ENCODE data around the gene PAPSS1. TPM values are rescaled to one million over a fixed set of nuclear protein-coding genes. Genes with fewer than 3 reads are reported as not detected.

PAPSS1 gene
- polyA plus RNA-seq, 1 donor from 2014 or later: 216 TPM

DNA sequence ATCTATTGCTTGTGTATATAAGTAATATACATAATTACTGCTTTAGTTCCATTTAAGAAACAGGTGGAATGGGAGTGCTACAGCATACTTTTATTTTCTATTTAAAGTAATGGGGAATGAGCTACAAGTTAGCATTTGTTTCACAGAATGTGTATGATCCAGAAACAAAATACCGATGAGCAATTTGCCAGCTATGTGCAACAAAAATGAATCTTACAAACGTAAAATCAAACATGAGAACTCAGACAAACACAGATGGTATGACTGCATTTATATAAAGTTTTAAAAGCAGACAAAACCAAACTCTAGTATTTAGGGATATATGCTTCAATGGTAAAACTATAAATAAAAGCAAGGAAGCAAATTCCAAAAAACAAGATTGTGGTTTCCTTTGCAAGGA, 141.7 kb downstream of the PAPSS1 start:
- H4K20me1 ChIP-seq (ENCODE audit: insufficient read depth): no peaks in the 10 kb centered on the region
- H3K27me3 ChIP-seq (ENCODE audit: insufficient read depth, low read depth, low read length): no peaks in the 10 kb centered on the region
- H3K27ac ChIP-seq (ENCODE audit: low read length): no peak overlapping the region
- no peaks in the 10 kb centered on the region for H3K9me3 ChIP-seq (ENCODE audit: low read length)
- H2AFZ ChIP-seq (ENCODE audit: low read depth, low read length): no peak overlapping the region
- no peaks in the 10 kb centered on the region for H3K36me3 ChIP-seq (ENCODE audit: insufficient read depth, low read length)
- H3F3A ChIP-seq (ENCODE audit: insufficient read depth, low read length, poor library complexity, severe bottlenecking): no peaks in the 10 kb centered on the region
- no peak overlapping the region for H3K4me2 ChIP-seq (ENCODE audit: low read length)
- no peaks in the 10 kb centered on the region for H3K79me2 ChIP-seq (replicated peaks; ENCODE audit: insufficient read depth, low read length)
- H3K4me3 ChIP-seq (ENCODE audit: low read length): no peak overlapping the region
- no peak overlapping the region for H3K9ac ChIP-seq (ENCODE audit: low read length)
- no peaks in the 10 kb centered on the region for H3K9me2 ChIP-seq (ENCODE audit: insufficient read depth, low read length)
- TF ChIP-seq, protein P1, sequence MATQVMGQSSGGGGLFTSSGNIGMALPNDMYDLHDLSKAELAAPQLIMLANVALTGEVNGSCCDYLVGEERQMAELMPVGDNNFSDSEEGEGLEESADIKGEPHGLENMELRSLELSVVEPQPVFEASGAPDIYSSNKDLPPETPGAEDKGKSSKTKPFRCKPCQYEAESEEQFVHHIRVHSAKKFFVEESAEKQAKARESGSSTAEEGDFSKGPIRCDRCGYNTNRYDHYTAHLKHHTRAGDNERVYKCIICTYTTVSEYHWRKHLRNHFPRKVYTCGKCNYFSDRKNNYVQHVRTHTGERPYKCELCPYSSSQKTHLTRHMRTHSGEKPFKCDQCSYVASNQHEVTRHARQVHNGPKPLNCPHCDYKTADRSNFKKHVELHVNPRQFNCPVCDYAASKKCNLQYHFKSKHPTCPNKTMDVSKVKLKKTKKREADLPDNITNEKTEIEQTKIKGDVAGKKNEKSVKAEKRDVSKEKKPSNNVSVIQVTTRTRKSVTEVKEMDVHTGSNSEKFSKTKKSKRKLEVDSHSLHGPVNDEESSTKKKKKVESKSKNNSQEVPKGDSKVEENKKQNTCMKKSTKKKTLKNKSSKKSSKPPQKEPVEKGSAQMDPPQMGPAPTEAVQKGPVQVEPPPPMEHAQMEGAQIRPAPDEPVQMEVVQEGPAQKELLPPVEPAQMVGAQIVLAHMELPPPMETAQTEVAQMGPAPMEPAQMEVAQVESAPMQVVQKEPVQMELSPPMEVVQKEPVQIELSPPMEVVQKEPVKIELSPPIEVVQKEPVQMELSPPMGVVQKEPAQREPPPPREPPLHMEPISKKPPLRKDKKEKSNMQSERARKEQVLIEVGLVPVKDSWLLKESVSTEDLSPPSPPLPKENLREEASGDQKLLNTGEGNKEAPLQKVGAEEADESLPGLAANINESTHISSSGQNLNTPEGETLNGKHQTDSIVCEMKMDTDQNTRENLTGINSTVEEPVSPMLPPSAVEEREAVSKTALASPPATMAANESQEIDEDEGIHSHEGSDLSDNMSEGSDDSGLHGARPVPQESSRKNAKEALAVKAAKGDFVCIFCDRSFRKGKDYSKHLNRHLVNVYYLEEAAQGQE (IDR thresholded peaks at IDR 0.05; ENCODE audit: borderline replicate concordance): no peak
- TF ChIP-seq POLR2AphosphoS5 (IDR thresholded peaks at IDR 0.05) (no peak), RAD21 (conservative IDR thresholded peaks at IDR 0.05) (no peak), MXI1 (conservative IDR thresholded peaks at IDR 0.05; ENCODE audit: poor library complexity, severe bottlenecking) (no peak), TAF1 (IDR thresholded peaks at IDR 0.05; ENCODE audit: low read depth) (no peak), EZH2 (IDR thresholded peaks at IDR 0.05; ENCODE audit: borderline replicate concordance, insufficient read depth, low read length, poor library complexity, severe bottlenecking) (no peak), SMC3 (conservative IDR thresholded peaks at IDR 0.05; ENCODE audit: poor library complexity) (no peak), EP300 (conservative IDR thresholded peaks at IDR 0.05; ENCODE audit: poor library complexity, severe bottlenecking) (no peak)
- TF ChIP-seq, protein P2, sequence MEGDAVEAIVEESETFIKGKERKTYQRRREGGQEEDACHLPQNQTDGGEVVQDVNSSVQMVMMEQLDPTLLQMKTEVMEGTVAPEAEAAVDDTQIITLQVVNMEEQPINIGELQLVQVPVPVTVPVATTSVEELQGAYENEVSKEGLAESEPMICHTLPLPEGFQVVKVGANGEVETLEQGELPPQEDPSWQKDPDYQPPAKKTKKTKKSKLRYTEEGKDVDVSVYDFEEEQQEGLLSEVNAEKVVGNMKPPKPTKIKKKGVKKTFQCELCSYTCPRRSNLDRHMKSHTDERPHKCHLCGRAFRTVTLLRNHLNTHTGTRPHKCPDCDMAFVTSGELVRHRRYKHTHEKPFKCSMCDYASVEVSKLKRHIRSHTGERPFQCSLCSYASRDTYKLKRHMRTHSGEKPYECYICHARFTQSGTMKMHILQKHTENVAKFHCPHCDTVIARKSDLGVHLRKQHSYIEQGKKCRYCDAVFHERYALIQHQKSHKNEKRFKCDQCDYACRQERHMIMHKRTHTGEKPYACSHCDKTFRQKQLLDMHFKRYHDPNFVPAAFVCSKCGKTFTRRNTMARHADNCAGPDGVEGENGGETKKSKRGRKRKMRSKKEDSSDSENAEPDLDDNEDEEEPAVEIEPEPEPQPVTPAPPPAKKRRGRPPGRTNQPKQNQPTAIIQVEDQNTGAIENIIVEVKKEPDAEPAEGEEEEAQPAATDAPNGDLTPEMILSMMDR (IDR thresholded peaks at IDR 0.05; ENCODE audit: poor library complexity, severe bottlenecking): no peak

DNA sequence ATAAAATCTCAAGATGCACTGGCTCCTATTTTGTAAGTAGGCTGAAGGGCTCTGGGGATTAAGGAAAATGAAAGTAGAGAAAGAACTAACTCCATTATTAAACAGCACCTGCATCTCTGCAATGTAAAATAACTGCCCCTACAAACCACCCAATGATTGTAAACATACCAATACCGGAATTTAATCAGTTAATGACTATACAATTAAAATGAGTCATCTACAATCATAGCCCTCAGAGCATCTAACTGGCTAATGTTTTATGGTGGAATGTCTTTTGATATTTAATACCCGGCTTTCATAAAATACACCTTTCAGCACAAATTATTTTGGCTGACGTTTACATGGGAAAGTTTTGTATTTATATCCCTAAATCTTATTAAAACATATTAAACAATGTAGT, 142.3 kb downstream of the PAPSS1 start:
- H3K9me3 ChIP-seq (ENCODE audit: low read length): no peaks in the 10 kb centered on the region
- H3K27me3 ChIP-seq (ENCODE audit: insufficient read depth, low read depth, low read length): no peaks in the 10 kb centered on the region
- TF ChIP-seq MXI1 (conservative IDR thresholded peaks at IDR 0.05; ENCODE audit: poor library complexity, severe bottlenecking): no peak
- TF ChIP-seq, protein P1 (IDR thresholded peaks at IDR 0.05; ENCODE audit: borderline replicate concordance): no peak
- TF ChIP-seq EP300 (conservative IDR thresholded peaks at IDR 0.05; ENCODE audit: poor library complexity, severe bottlenecking): no peak
- no peak for TF ChIP-seq EZH2 (IDR thresholded peaks at IDR 0.05; ENCODE audit: borderline replicate concordance, insufficient read depth, low read length, poor library complexity, severe bottlenecking)
- no peak for TF ChIP-seq TAF1 (IDR thresholded peaks at IDR 0.05; ENCODE audit: low read depth)
- TF ChIP-seq RAD21 (conservative IDR thresholded peaks at IDR 0.05): no peak
- TF ChIP-seq, protein P2 (IDR thresholded peaks at IDR 0.05; ENCODE audit: poor library complexity, severe bottlenecking): no peak
- no peak for TF ChIP-seq POLR2AphosphoS5 (IDR thresholded peaks at IDR 0.05)
- no peak for TF ChIP-seq SMC3 (conservative IDR thresholded peaks at IDR 0.05; ENCODE audit: poor library complexity)
- H2AFZ ChIP-seq (ENCODE audit: low read depth, low read length): no peak overlapping the region
- H3K27ac ChIP-seq (ENCODE audit: low read length): no peak overlapping the region
- H3K9me2 ChIP-seq (ENCODE audit: insufficient read depth, low read length): no peaks in the 10 kb centered on the region
- no peaks in the 10 kb centered on the region for H4K20me1 ChIP-seq (ENCODE audit: insufficient read depth)
- H3F3A ChIP-seq (ENCODE audit: insufficient read depth, low read length, poor library complexity, severe bottlenecking): no peaks in the 10 kb centered on the region
- no peak overlapping the region for H3K4me2 ChIP-seq (ENCODE audit: low read length)
- H3K4me3 ChIP-seq (ENCODE audit: low read length): no peak overlapping the region
- H3K36me3 ChIP-seq (ENCODE audit: insufficient read depth, low read length): no peaks in the 10 kb centered on the region
- H3K79me2 ChIP-seq (replicated peaks; ENCODE audit: insufficient read depth, low read length): no peaks in the 10 kb centered on the region
- H3K9ac ChIP-seq (ENCODE audit: low read length): no peak overlapping the region

Measured in neural cell (in vitro differentiated cells).